HepG2 (cell line): ENCODE results near the gene TEKT5. TPM values are rescaled to one million over a fixed set of nuclear protein-coding genes. Genes with fewer than 3 reads are reported as not detected.

Source experiments
- FOXA3 ChIP-seq: IDR thresholded peaks from 2 replicates; pipeline ENCODE4 v1.6.1; 2016; ENCODE audit warnings: missing genetic modification reagents, missing compliant biosample characterization
- HNF4A ChIP-seq: sonication (generic); formaldehyde crosslinking; IDR thresholded peaks from 2 replicates; pipeline ENCODE4 v1.4.0; 2020; ENCODE audit warnings: missing genetic modification reagents
- HOXA3 ChIP-seq: sonication (generic); formaldehyde crosslinking; IDR thresholded peaks from 2 replicates; pipeline ENCODE4 v1.5.0; 2020; ENCODE audit warnings: missing genetic modification reagents
- NR1H2 ChIP-seq: sonication (generic); formaldehyde crosslinking; IDR thresholded peaks from 2 replicates; pipeline ENCODE4 v1.8.1; 2022; ENCODE audit warnings: low read depth, missing genetic modification reagents, borderline replicate concordance
- POGZ ChIP-seq: sonication (generic); formaldehyde crosslinking; IDR thresholded peaks from 2 replicates; pipeline ENCODE4 v1.4.0; 2020; ENCODE audit warnings: mild to moderate bottlenecking, missing genetic modification reagents
- SOX6 ChIP-seq, 2 experiments: fragments of 450-650 bp in 1 of 2; sonication (generic) in 1 of 2; formaldehyde crosslinking in 1 of 2; IDR thresholded peaks; 2 replicates each; pipeline versions ENCODE4 v1.4.0 to v1.6.1; 2017 to 2020; ENCODE audit warnings: antibody characterized with exemption in 1 of 2, mild to moderate bottlenecking in 1 of 2, missing genetic modification reagents in 1 of 2
- SP5 ChIP-seq: IDR thresholded peaks from 2 replicates; pipeline ENCODE4 v1.6.1; 2016; ENCODE audit warnings: low read depth, borderline replicate concordance
- TBL1XR1 ChIP-seq: fragments of 150-350 bp; IDR thresholded peaks from 2 replicates; pipeline ENCODE4 v1.6.1; 2014; ENCODE audit warnings: borderline replicate concordance, low read length; ENCODE audit not compliant: partially characterized antibody
- ZFY ChIP-seq: sonication (generic); formaldehyde crosslinking; IDR thresholded peaks from 2 replicates; pipeline ENCODE4 v1.4.0; 2020; ENCODE audit warnings: missing genetic modification reagents
- ZNF101 ChIP-seq: sonication (generic); formaldehyde crosslinking; IDR thresholded peaks from 2 replicates; pipeline ENCODE4 v1.4.0; 2020; ENCODE audit warnings: mild to moderate bottlenecking, low read depth, missing genetic modification reagents, borderline replicate concordance
- ZNF274 ChIP-seq: sonication (generic); formaldehyde crosslinking; IDR thresholded peaks from 2 replicates; pipeline ENCODE4 v1.5.1; 2020; ENCODE audit warnings: mild to moderate bottlenecking, missing genetic modification reagents
- ZNF547 ChIP-seq: sonication (generic); formaldehyde crosslinking; IDR thresholded peaks from 2 replicates; pipeline ENCODE4 v1.5.1; 2020; ENCODE audit warnings: mild to moderate bottlenecking, missing genetic modification reagents
- ZNF550 ChIP-seq: sonication (generic); formaldehyde crosslinking; IDR thresholded peaks from 2 replicates; pipeline ENCODE4 v1.4.0; 2020; ENCODE audit warnings: mild to moderate bottlenecking, missing genetic modification reagents, borderline replicate concordance
- ZSCAN21 ChIP-seq: sonication (generic); formaldehyde crosslinking; IDR thresholded peaks from 2 replicates; pipeline ENCODE4 v1.8.0; 2022; ENCODE audit warnings: mild to moderate bottlenecking, missing genetic modification reagents, moderate library complexity, borderline replicate concordance
- polyA plus RNA-seq, 8 experiments: library from polyadenylated mRNA; depleted of rRNA in 3 of 8; stranded (reverse) in 7 of 8; unstranded in 1 of 8; fragments of >200 nt; fragmentation: Illumina TruSeq in 4 of 8; extraction: Trizol in 4 of 8; gene quantifications; 2 replicates each; pipeline versions ENCODE4 v1.2.1 to v1.2.3, GENCODE V29; 2011 to 2016; ENCODE audit warnings: low read depth in 4 of 8, missing spikeins in 1 of 8, mixed read lengths in 1 of 8; ENCODE audit not compliant: insufficient read depth in 1 of 8
- total RNA-seq, 5 experiments: library from RNA; depleted of rRNA; stranded (reverse); fragments of >200 nt; fragmentation: Illumina TruSeq; extraction: Trizol; gene quantifications; 2 replicates each; pipeline ENCODE4 v1.2.3, GENCODE V29; 2016; ENCODE audit warnings: low read depth in 1 of 5
- TF ChIP-seq, protein P1 (sequence below): conservative IDR thresholded peaks from 2 replicates; pipeline ENCODE4 v1.6.1; 2018; ENCODE audit warnings: missing genetic modification reagents
- TF ChIP-seq, protein P2 (sequence below), 2 experiments: sonication (generic) in 1 of 2; formaldehyde crosslinking in 1 of 2; IDR thresholded peaks; 2 replicates each; pipeline versions ENCODE4 v1.4.0 to v1.6.1; 2018 to 2020; ENCODE audit warnings: missing genetic modification reagents in 2 of 2, borderline replicate concordance in 1 of 2, low read depth in 1 of 2, mild to moderate bottlenecking in 1 of 2, missing biosample characterization in 1 of 2
- TF ChIP-seq, protein P3 (sequence below): sonication (generic); formaldehyde crosslinking; IDR thresholded peaks from 2 replicates; pipeline ENCODE4 v1.8.0; 2022; ENCODE audit warnings: missing genetic modification reagents, mild to moderate bottlenecking, borderline replicate concordance
- TF ChIP-seq, protein P4 (sequence below): sonication (generic); formaldehyde crosslinking; IDR thresholded peaks from 2 replicates; pipeline ENCODE4 v1.5.0; 2020; ENCODE audit warnings: mild to moderate bottlenecking, missing genetic modification reagents
- TF ChIP-seq, protein P5 (sequence below): sonication (generic); formaldehyde crosslinking; IDR thresholded peaks from 2 replicates; pipeline ENCODE4 v1.5.0; 2020; ENCODE audit warnings: missing genetic modification reagents

The TEKT5 gene
- total and polyA plus RNA-seq, 2 of the 13 experiments (the other 11 are each of a cell fraction or from before 2014, with no cell fraction given) = 0.16 TPM; not detected in 1

- TF ChIP-seq ZFY (CRISPR knock-in tag) (peak; percentile 57), ZSCAN21 (CRISPR knock-in tag) (peak; percentile 53; the same call in 1 of the 2 replicates), TBL1XR1 (peak; percentile 48), ZNF274 (CRISPR knock-in tag) (peak; percentile 28; the same call in 1 of the 2 replicates), HOXA3 (CRISPR knock-in tag) (peak; percentile 22; the same call in 1 of the 2 replicates), ZNF547 (CRISPR knock-in tag) (0 out of 2 replicates have a peak, but pooled peaks have one; percentile 73), SOX6 (IDR thresholded peaks at IDR 0.05) (no peak), SOX6 (CRISPR knock-in tag; IDR thresholded peaks at IDR 0.05) (peak; percentile 85), ZNF550 (CRISPR knock-in tag) (0 out of 2 replicates have a peak, but pooled peaks have one; percentile 71), POGZ (CRISPR knock-in tag) (peak; percentile 31; the same call in 1 of the 2 replicates), SP5 (CRISPR knock-in tag) (0 out of 2 replicates have a peak, but pooled peaks have one; percentile 12), NR1H2 (no peak), FOXA3 (CRISPR knock-in tag) (peak; percentile 97), HNF4A (CRISPR knock-in tag) (peak; percentile 50; the same call in 1 of the 2 replicates), ZNF101 (CRISPR knock-in tag) (no peak)
- TF ChIP-seq, protein P1, sequence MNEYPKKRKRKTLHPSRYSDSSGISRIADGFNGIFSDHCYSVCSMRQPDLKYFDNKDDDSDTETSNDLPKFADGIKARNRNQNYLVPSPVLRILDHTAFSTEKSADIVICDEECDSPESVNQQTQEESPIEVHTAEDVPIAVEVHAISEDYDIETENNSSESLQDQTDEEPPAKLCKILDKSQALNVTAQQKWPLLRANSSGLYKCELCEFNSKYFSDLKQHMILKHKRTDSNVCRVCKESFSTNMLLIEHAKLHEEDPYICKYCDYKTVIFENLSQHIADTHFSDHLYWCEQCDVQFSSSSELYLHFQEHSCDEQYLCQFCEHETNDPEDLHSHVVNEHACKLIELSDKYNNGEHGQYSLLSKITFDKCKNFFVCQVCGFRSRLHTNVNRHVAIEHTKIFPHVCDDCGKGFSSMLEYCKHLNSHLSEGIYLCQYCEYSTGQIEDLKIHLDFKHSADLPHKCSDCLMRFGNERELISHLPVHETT (CRISPR knock-in tag) = 0 out of 2 replicates have a peak, but pooled peaks have one; percentile 16
- TF ChIP-seq, protein P2, sequence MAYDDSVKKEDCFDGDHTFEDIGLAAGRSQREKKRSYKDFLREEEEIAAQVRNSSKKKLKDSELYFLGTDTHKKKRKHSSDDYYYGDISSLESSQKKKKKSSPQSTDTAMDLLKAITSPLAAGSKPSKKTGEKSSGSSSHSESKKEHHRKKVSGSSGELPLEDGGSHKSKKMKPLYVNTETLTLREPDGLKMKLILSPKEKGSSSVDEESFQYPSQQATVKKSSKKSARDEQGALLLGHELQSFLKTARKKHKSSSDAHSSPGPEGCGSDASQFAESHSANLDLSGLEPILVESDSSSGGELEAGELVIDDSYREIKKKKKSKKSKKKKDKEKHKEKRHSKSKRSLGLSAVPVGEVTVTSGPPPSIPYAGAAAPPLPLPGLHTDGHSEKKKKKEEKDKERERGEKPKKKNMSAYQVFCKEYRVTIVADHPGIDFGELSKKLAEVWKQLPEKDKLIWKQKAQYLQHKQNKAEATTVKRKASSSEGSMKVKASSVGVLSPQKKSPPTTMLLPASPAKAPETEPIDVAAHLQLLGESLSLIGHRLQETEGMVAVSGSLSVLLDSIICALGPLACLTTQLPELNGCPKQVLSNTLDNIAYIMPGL (CRISPR knock-in tag; IDR thresholded peaks at IDR 0.05; ENCODE audit: borderline replicate concordance in 1 of 2, low read depth in 1 of 2) = peak in 1 of 2 experiments; percentile 53; a peak in 1 of 4 replicates
- TF ChIP-seq, protein P3, sequence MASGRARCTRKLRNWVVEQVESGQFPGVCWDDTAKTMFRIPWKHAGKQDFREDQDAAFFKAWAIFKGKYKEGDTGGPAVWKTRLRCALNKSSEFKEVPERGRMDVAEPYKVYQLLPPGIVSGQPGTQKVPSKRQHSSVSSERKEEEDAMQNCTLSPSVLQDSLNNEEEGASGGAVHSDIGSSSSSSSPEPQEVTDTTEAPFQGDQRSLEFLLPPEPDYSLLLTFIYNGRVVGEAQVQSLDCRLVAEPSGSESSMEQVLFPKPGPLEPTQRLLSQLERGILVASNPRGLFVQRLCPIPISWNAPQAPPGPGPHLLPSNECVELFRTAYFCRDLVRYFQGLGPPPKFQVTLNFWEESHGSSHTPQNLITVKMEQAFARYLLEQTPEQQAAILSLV = 0 out of 2 replicates have a peak, but pooled peaks have one; percentile 14
- TF ChIP-seq, protein P4, sequence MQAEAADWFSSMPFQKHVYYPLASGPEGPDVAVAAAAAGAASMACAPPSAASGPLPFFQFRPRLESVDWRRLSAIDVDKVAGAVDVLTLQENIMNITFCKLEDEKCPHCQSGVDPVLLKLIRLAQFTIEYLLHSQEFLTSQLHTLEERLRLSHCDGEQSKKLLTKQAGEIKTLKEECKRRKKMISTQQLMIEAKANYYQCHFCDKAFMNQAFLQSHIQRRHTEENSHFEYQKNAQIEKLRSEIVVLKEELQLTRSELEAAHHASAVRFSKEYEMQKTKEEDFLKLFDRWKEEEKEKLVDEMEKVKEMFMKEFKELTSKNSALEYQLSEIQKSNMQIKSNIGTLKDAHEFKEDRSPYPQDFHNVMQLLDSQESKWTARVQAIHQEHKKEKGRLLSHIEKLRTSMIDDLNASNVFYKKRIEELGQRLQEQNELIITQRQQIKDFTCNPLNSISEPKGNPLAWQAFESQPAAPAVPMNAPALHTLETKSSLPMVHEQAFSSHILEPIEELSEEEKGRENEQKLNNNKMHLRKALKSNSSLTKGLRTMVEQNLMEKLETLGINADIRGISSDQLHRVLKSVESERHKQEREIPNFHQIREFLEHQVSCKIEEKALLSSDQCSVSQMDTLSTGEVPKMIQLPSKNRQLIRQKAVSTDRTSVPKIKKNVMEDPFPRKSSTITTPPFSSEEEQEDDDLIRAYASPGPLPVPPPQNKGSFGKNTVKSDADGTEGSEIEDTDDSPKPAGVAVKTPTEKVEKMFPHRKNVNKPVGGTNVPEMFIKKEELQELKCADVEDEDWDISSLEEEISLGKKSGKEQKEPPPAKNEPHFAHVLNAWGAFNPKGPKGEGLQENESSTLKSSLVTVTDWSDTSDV (CRISPR knock-in tag) = no peak
- TF ChIP-seq, protein P5, sequence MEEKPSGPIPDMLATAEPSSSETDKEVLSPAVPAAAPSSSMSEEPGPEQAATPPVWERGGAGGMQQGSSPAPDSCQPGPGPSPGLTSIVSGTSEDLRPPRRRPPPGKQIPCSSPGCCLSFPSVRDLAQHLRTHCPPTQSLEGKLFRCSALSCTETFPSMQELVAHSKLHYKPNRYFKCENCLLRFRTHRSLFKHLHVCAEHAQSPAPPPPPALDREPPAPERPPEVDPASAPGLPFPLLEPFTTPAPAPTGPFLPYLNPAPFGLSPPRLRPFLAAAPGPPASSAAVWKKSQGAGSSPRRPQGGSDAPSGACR (CRISPR knock-in tag) = 0 out of 2 replicates have a peak, but pooled peaks have one; percentile 74
Measured at GRCh38 chr16:10601444-10602408, 93.0 kb downstream of the TEKT5 start (continued).
